HG03571 (cell line): ENCODE measurements around the gene PTH2R.
A peak's percentile ranks its signal among the peaks of the same experiment; 100 is the strongest.
"Not testable (repeated sequence)": the region's sequence is repeated elsewhere in the genome, so short reads cannot be mapped to it uniquely, and the experiment has no call there.

Source experiments
- ATAC-seq: cut with Tn5 transposase; IDR thresholded peaks from one replicate; pipeline ENCODE4 v1.9.1; 2021; ENCODE audit not compliant: unreplicated experiment

Gene PTH2R, protein sequence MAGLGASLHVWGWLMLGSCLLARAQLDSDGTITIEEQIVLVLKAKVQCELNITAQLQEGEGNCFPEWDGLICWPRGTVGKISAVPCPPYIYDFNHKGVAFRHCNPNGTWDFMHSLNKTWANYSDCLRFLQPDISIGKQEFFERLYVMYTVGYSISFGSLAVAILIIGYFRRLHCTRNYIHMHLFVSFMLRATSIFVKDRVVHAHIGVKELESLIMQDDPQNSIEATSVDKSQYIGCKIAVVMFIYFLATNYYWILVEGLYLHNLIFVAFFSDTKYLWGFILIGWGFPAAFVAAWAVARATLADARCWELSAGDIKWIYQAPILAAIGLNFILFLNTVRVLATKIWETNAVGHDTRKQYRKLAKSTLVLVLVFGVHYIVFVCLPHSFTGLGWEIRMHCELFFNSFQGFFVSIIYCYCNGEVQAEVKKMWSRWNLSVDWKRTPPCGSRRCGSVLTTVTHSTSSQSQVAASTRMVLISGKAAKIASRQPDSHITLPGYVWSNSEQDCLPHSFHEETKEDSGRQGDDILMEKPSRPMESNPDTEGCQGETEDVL

GRCh38 chr2:208406474-208407451 is at the start of gene PTH2R:
Gene PTH2R (plus strand): TSS chr2:208406792. CDS start chr2:208407044, 252 bp downstream.
- ATAC-seq: no peak

GRCh38 chr2:208356846-208357574 is 49.6 kb upstream of the PTH2R start:
- no peak for ATAC-seq

DNA sequence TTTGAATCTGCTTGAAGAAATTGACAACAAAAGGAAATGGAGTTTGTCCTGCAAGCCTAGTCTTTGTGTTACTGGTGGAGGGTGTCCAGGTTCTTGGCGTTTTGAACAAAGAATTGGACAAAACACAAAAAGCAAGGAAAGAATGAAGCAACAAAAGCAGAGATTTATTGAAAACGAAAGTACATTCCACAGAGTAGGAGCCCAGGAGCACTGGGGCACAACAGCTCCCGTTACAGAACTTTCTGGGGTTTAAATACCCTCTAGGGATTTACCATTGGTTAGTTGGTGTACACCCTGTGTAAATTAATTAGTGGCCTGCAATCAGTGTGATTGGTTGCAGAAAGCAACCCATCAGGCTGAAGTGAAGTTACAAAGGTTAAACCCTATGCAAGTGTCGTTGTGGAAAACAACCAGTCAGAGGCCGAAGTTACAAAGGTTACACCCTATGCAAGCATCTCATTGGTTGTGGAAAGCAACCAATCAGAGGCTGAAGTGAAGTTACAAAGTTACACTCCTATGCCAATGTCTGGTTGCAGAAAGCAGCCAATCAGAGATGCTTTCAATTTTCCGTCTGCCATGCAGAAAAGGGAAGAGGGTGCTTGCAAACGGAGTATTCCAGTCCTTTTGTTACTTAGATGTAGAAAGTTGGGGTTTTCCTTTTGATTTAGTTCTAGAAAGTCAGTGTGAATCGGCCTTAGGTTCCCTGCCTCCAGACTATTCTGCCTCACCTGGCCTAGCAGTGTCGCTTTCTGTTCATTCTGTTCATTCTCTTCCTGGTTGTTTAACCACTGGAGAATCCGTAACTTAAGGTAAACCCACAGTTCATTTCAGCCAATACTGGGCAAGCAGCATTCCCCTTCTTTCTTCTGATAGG is 47.6 kb upstream of the PTH2R start:
- ATAC-seq: no peak

DNA sequence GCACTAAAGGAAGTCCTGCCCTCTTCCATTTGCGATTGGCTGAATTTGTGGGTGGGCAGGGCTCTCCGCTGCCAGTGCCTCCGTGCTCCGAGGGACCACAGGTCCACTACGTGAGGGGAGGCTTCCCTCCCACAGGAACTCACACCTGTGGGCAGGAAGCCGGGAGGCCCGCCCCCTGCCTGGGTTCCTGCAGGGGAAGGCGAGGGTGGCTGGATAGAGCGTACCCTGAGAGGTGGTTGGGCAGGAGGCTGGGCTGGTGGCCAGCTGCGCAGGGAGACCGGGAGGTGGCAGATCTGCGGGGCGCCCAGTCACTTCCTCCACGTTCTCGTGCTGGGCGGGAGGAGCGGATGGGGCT is 47.0 kb upstream of the PTH2R start:
- no peak for ATAC-seq

DNA sequence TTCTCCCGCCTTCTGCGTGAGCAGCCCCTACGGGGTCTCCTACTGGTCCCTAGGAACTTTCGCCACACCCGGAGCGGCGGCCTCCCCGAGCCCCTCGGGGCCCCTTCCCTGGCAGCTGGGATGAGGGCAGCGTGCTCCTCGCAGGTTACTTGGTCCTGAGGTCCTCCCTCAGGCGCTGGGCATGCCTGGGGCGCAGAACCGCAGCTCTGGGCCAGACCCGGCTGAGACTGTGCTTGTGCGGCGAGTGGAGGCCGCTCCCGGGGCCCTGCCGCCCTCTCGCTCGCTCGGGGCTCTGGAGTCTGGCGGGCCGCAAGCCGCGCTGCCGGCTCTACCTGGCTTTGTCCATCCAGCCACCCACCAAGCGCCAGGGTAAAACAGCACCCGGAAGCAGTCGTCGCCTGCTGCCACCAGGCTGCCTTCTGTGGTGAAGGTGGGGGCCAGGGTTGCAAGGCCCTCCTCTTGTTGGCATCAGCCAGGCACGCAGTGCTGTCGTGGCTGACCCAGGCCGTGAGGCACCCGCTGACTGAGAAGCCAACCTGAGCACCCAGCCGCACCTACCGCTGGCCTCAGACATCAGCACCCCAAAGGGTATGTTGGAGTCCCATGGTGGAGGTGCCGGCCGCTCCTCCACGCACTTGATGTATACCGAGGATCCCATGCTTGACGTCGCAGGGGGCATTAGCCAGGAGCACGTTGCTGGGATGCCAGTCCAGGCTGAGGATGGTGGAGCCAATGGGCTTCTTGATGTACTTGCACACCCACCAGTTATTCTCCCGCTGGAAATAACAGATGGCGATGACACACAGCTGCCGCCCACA is 46.1 kb upstream of the PTH2R start:
- ATAC-seq: no peak

DNA sequence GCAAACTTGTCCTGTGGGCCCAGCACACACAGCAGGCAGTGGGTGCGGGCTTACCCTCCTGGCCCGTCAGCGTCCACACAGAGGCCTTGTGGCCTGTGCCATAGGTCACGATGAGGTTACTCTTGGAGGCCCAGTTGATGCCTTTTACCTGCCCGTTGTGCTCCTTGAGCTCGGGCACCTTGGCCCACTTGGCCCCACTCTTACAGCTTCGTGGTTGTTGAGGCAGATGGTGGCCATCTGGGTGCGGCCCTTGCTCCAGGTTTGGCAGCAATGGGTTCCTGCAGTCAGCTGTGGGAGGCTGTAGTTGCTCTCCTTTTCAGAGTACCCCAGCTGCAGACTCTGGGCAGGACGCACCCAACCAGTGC is 45.5 kb upstream of the PTH2R start:
- no peak for ATAC-seq

- peak; percentile 49 for ATAC-seq
Measured at GRCh38 chr2:208363485-208363884, 43.1 kb upstream of the PTH2R start.

DNA sequence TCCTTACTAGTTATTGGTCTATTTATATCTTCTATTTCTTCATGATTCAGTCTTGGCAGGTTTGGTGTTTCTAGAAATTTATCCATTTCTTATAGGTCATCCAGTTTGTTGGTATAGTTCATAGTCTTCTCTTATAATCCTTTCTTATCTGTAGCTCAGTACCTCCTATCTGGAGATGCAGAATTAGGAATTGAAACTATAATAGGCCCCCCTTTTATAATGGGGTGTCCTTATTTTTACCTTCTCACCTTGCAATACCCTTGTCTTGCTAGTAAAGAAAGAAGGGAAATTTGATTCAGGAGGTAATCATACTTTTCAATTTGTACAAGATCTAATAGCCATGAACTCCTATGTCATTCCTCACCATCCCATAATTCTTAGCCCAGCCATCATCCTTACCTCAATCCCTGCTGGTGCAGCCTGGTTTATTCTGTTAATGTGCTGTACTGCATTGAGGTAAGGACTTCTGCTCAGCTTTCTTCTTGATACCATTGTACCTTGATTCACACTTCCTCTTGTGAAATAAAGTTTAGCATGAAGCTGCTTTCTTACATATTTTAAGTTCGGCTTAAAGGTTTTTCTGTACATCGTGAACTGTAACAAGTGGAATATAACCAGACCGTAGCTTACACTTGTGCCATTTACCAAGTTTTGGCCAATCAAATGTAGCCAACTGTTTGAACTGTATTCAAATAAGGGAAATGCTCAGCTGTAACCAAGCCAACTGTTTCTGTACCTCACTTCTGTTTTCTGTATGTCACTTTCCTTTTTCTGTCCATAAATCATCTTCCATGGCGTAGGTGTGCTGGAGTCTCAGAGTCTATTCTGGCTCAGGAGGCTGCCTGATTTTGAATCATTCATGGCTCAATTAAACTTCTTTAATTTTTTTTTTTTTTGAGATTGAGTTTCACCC is 40.1 kb upstream of the PTH2R start:
- ATAC-seq: peak; percentile 54

- no peak for ATAC-seq
Measured at GRCh38 chr2:208369091-208369490, 37.5 kb upstream of the PTH2R start.

- ATAC-seq: no peak
Measured at GRCh38 chr2:208370881-208371633, 35.5 kb upstream of the PTH2R start.

DNA sequence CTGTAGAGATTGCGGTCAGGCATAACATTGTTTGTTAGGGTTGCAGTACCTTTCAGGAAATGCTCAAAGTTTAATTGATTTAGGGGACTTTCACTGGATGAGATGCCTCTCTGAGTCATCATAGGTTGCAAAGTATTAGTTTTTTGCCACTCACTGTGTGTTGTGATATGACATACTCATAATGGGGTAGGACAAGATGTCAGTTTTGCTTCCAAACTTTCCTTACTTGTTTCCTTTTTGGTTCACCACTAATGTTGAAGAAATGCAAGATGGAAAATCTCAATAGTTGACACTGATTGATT is 35.0 kb upstream of the PTH2R start:
- no peak for ATAC-seq

DNA sequence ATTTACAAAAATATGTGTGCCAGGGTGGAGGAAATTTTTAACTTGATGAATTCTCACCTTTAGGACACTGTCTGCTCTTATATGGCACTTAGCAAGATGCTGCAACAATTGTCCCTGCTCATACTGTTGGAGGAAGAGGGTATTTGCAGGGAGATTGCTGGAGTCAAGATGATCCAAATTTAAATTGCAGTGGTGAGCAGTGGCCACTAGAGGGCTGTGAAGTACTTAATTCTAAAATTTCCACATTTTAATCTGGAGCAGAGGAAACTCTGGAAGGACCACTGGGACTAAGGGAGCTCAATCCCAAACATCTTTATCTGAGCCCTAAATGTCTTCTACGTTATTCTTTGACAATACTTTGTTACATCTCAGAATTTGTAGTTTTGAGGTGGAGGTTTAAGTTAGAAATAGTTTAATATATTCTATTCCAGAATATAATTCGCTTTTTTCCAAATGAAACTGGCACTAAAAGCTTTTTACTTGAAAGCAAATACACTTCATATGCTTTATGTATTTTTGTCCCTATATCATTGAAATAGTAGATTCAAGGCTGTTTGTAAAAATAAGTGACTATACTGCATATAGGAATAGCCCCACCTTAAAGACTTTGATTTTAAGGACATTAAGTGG is 33.0 kb upstream of the PTH2R start:
- ATAC-seq: no peak

GRCh38 chr2:208375491-208376068 is 31.0 kb upstream of the PTH2R start:
- ATAC-seq: no peak

GRCh38 chr2:208377344-208377860 is 29.2 kb upstream of the PTH2R start:
- not testable (repeated sequence) for ATAC-seq

DNA sequence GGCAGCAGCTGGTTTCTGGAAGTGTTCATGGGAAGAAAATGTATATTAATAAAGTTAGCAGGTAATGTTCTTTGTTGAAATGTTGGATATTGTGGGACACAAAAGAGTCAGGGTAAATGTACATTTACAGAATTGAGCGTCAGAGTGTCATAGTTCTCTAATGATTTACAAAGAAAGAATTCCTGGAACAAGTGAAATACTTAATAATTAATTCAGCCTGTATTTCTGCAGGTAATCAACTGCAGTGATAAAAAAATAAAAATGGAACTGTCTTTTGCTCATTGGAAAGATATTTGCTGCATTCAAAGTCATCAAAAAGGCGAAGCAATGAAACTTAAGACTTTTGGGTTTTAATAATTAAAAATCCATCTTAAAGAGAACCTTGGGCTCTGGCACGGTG is 27.4 kb upstream of the PTH2R start:
- ATAC-seq: no peak

DNA sequence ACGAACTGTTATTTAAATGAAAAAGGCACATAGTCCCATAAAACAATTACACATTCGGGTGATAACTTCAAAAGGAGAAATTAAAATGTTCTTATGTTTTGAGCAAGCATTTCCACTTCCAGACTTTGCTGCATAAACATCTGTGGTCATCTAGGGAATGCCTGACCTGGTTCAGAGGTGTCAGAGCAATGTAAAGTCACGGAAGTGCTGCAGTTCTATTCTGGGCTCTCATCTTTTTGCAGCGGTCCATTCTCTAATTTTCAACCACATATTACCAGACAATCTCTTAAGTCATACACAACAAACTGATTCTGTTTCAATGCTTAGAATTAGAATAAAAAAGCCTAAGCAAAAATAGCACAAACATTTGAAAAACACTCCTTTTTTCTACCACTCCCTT is 22.0 kb upstream of the PTH2R start:
- ATAC-seq: no peak

GRCh38 chr2:208386541-208386940 is 20.1 kb upstream of the PTH2R start:
- no peak for ATAC-seq
